Calu3 (cell line): Measurements from ENCODE around the gene PAK4. TPM values are rescaled to one million over a fixed set of nuclear protein-coding genes. Genes with fewer than 3 reads are reported as not detected.
A peak's percentile ranks its signal among the peaks of the same experiment; 100 is the strongest.

ENCODE experiments used
- BruUV-seq: library from RNA; stranded (reverse); fragments of 400-500 nt; replicated peaks from 2 replicates; lab custom pipeline; 2021; lab: Mats Ljungman, UMichigan
- CTCF ChIA-PET: fragments of 300-600 bp; sonication (Branson Sonifier 250); formaldehyde crosslinking; loops from one replicate; lab custom pipeline; 2022; ENCODE audit warnings: antibody characterized with exemption; lab: Charles Lee
- DNase-seq: peaks from one replicate; pipeline ENCODE4 v3.0.0; 2022
- H3K27ac Mint-ChIP-seq: one replicate; pipeline ENCODE4 v1.8.0; 2022; ENCODE audit warnings: mixed read lengths; ENCODE audit not compliant: unreplicated experiment
- H3K27me3 Mint-ChIP-seq: one replicate; pipeline ENCODE4 v1.8.0; 2022; ENCODE audit warnings: mixed read lengths; ENCODE audit not compliant: unreplicated experiment
- H3K36me3 Mint-ChIP-seq: one replicate; pipeline ENCODE4 v1.8.0; 2022; ENCODE audit warnings: mild to moderate bottlenecking, moderate library complexity, mixed read lengths; ENCODE audit not compliant: insufficient read depth, unreplicated experiment
- H3K4me1 Mint-ChIP-seq: one replicate; pipeline ENCODE4 v1.8.0; 2022; ENCODE audit warnings: mild to moderate bottlenecking, low read depth, mixed read lengths; ENCODE audit not compliant: unreplicated experiment
- H3K4me3 Mint-ChIP-seq: one replicate; pipeline ENCODE4 v1.8.0; 2022; ENCODE audit warnings: mild to moderate bottlenecking, low read depth, moderate library complexity, mixed read lengths; ENCODE audit not compliant: unreplicated experiment
- H3K9me3 Mint-ChIP-seq: one replicate; pipeline ENCODE4 v1.8.0; 2022; ENCODE audit warnings: low read depth, mixed read lengths; ENCODE audit not compliant: unreplicated experiment
- intact Hi-C: fragments of 100-400 bp; cut with micrococcal nuclease; formaldehyde crosslinking; loops from one replicate; pipeline ENCODE4 v1.10.0; 2022; ENCODE audit not compliant: unreplicated experiment
- total RNA-seq: library from RNA; stranded (reverse); gene quantifications from 2 replicates; pipeline ENCODE4 v1.2.3, GENCODE V29; 2022
- TF ChIP-seq, protein P1 (sequence below): fragments of 200-600 bp; IDR thresholded peaks from one replicate; pipeline ENCODE4 v1.8.0; 2022; ENCODE audit warnings: antibody characterized with exemption; ENCODE audit not compliant: unreplicated experiment

The PAK4 gene
- total RNA-seq, 1 experiment from 2014 or later, result 75.7 TPM

DNA sequence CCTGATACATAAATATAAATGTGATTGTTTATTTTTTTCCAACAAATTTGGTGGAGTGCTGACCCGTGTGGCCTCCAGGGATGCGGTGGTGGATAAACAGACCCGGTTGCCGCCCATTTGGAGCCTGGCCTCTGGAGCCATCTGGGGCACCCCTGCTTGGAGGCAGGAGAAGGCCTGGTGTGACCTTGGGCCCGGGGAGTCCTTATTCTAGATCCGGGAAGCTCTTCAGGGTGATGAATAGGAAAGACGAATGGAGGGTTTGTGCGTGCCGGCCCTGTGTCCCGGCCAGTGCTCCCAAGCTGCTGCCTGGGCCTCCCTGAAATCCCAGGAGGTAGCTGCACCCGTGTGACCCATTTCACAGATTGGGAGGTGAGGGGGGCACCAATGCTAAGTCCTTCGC is 11.5 kb downstream of the PAK4 start:
- BruUV-seq, result no TSS peak
- Mint-ChIP-seq H3K27me3 (no peaks in the 10 kb centered on the region), H3K27ac (peak overlapping the region; percentile 12), H3K4me1 (peaks cover 65% of the 10 kb centered on the region), H3K9me3 (no peaks in the 10 kb centered on the region), H3K36me3 (peaks cover 16% of the 10 kb centered on the region), H3K4me3 (no peak overlapping the region)
- intact Hi-C loops, result no loop called here
- CTCF ChIA-PET, result interaction anchor here (1.2 kb wide), 1 partner anchor 19 kb away, joined by 4 read pairs; no protein-coding TSS in a partner anchor
- TF ChIP-seq, protein P1, sequence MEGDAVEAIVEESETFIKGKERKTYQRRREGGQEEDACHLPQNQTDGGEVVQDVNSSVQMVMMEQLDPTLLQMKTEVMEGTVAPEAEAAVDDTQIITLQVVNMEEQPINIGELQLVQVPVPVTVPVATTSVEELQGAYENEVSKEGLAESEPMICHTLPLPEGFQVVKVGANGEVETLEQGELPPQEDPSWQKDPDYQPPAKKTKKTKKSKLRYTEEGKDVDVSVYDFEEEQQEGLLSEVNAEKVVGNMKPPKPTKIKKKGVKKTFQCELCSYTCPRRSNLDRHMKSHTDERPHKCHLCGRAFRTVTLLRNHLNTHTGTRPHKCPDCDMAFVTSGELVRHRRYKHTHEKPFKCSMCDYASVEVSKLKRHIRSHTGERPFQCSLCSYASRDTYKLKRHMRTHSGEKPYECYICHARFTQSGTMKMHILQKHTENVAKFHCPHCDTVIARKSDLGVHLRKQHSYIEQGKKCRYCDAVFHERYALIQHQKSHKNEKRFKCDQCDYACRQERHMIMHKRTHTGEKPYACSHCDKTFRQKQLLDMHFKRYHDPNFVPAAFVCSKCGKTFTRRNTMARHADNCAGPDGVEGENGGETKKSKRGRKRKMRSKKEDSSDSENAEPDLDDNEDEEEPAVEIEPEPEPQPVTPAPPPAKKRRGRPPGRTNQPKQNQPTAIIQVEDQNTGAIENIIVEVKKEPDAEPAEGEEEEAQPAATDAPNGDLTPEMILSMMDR, result no peak
- no peak for DNase-seq

DNA sequence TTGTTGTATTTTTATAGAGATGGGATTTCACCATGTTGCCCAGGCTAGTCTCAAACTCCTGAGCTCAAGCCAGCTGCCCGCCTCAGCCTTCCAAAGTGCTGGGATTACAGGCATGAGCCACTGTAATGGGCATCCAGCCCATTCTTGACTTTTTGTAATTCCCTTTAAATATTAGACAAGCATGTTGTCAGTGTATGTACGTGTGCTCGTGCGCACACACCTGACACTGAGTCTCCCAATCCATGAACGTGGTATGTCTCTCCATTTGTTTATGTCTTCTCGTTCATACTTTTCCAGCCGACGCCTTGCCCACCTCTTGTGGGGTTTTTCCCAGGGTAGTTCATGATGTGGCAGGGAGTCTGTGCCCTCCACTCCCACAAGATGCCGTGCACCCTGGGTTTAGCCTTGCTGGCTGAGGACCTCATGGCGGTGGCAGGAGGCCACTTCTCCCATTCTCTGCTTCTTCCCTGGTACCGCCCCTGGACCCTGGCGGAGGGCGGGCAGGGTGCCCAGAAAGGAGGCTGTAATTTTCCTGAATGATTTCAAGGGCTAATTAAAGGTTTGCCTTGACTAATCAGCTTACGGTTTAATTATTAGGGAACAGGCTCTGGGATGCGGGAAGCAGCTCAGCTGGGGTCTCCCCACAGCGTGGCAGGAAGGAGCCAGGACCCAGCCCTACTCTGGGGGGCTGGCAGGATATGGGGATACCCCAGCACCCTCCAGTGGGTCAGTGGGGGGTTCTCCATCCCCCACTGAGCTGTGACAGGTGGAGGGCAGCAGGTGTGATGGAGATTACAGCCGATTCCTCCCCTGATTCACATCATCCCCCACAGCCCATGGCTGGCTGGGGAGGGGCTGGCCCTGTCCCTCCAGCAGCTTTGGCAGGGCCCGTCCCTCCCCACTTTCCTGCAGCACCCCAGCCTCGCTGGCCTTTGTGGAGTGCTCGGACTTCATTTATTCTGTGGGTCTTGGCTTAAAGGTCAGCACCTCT is 12.9 kb downstream of the PAK4 start:
- no TSS peak for BruUV-seq
- Mint-ChIP-seq H3K36me3 (peaks cover 12% of the 10 kb centered on the region), H3K27me3 (no peaks in the 10 kb centered on the region), H3K27ac (no peak overlapping the region), H3K9me3 (no peaks in the 10 kb centered on the region), H3K4me1 (peaks cover 66% of the 10 kb centered on the region), H3K4me3 (no peak overlapping the region)
- CTCF ChIA-PET, result interaction anchor here (0.5 kb wide), 1 partner anchor 18 kb away, joined by 6 read pairs; no protein-coding TSS in a partner anchor
- DNase-seq, result no peak
- TF ChIP-seq, protein P1, result no peak
- intact Hi-C loops, result no loop called here

DNA sequence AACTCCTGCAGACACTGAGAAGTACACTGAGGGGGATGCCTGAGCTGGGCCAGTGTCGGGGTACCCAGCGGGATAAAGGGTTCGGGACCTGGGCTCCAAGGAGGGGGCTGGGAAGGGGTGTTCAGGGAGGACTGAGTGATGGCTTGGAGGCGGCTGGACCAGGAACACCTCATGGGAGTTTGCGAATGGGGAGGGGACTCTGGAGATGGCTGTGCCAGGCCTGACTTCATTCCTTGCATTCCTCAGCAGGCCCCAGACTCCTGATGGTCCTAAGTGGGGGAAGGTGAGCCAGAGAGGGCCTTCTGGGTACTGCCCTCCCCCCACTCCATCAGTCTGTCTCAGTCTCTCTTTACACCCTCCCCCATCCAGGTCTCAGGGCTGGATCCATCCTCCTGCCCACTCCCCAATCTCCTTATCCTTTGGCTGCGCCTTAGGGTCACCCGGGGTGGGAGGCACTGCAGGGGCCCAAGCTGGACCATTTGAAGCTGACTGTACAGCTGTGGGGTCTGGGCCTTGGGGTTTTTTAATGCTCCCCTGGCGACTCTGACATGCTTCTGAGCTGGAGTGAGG is 13.8 kb downstream of the PAK4 start:
- no peak for DNase-seq
- Mint-ChIP-seq H3K36me3 (peaks cover 12% of the 10 kb centered on the region), H3K4me1 (peaks cover 69% of the 10 kb centered on the region), H3K27me3 (no peaks in the 10 kb centered on the region), H3K27ac (no peak overlapping the region), H3K9me3 (no peaks in the 10 kb centered on the region), H3K4me3 (no peak overlapping the region)
- CTCF ChIA-PET, result interaction anchor here (0.6 to 1.2 kb wide), 2 partner anchors 13 to 15 kb away, joined by 3 to 7 read pairs; no protein-coding TSS in a partner anchor
- TF ChIP-seq, protein P1, result no peak
- intact Hi-C loops, result no loop called here
- BruUV-seq, result no TSS peak

DNA sequence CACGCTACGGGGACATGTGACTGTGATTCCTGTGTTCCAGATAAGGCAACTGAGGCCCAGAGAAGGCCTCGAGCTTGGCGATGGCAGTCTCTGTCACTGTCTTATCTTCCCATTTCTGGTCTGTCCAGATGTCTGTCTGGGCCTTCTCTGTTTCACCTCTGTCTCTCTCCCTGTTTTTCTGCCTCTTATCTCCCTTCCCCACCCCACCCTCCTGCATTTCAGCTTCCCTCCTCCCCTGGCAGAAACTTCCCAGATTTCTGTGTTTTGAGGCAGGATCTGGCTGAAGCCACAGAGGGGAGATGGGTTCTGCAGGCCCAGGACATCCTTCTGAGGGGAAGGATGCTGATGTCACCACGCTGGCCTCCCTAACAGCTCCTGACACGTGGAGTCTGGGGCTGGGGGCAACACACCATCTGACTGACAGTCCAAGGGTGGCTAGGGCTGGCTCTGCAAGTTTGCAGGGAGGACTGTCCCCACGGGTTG is 14.4 kb downstream of the PAK4 start:
- TF ChIP-seq, protein P1, result no peak
- H3K4me1 Mint-ChIP-seq, result peaks cover 73% of the 10 kb centered on the region
- no peaks in the 10 kb centered on the region for H3K27me3 Mint-ChIP-seq
- H3K36me3 Mint-ChIP-seq, result peaks cover 12% of the 10 kb centered on the region
- intact Hi-C loops, result no loop called here
- BruUV-seq, result no TSS peak
- H3K27ac Mint-ChIP-seq, result no peak overlapping the region
- CTCF ChIA-PET, result interaction anchor here (0.6 to 1.2 kb wide), 3 partner anchors 14 to 28 kb away, joined by 3 to 7 read pairs (median 3); no protein-coding TSS in a partner anchor
- no peak overlapping the region for H3K4me3 Mint-ChIP-seq
- no peak for DNase-seq
- no peaks in the 10 kb centered on the region for H3K9me3 Mint-ChIP-seq
